Kidney epithelial cell (primary cell): ENCODE measurements around the gene MMP7. TPM values are rescaled to one million over a fixed set of nuclear protein-coding genes. Genes with fewer than 3 reads are reported as not detected.
A peak's percentile ranks its signal among the peaks of the same experiment; 100 is the strongest.

Experiments used
- DNase-seq: peaks from one replicate; pipeline ENCODE4 v3.0.0-alpha.2; 2010; ENCODE audit warnings: low read depth
- H3K27me3 ChIP-seq: 2 replicates; pipeline ENCODE4 v1.6.0; 2011; ENCODE audit warnings: low read length; ENCODE audit not compliant: control insufficient read depth, insufficient read depth
- H3K36me3 ChIP-seq: 2 replicates; pipeline ENCODE4 v1.5.1; 2011; ENCODE audit warnings: low read length; ENCODE audit not compliant: control insufficient read depth, insufficient read depth
- H3K4me3 ChIP-seq: 2 replicates; pipeline ENCODE4 v1.5.1; 2011; ENCODE audit warnings: low read depth, mild to moderate bottlenecking, control low read depth, low read length
- total RNA-seq: library from RNA; depleted of rRNA; stranded (reverse); fragments of >200 nt; gene quantifications from 2 replicates; pipeline ENCODE4 v1.2.3, GENCODE V29; 2015
- TF ChIP-seq, protein P1 (sequence below): IDR thresholded peaks from 2 replicates; pipeline ENCODE4 v1.5.1; 2011; ENCODE audit warnings: mild to moderate bottlenecking, moderate library complexity, low read length, control low read depth, inconsistent platforms; ENCODE audit not compliant: insufficient read depth, poor library complexity, severe bottlenecking

The MMP7 gene, protein sequence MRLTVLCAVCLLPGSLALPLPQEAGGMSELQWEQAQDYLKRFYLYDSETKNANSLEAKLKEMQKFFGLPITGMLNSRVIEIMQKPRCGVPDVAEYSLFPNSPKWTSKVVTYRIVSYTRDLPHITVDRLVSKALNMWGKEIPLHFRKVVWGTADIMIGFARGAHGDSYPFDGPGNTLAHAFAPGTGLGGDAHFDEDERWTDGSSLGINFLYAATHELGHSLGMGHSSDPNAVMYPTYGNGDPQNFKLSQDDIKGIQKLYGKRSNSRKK
- total RNA-seq = 312 and 333 TPM in 2 replicates

DNA sequence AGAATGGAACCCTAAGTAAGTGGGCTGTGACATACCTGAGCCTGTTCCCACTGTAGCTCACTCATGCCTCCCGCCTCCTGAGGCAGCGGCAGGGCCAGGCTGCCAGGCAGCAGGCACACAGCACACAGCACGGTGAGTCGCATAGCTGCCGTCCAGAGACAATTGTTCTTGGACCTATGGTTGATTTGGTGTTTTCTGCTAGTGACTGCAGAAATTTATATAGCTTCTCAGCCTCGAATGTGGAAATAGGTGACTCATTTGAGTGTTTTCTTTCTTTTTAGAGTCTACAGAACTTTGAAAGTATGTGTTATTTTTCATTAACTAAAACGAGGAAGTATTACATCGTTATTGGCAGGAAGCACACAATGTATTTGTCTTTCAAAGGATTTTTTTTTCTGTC, at the start of gene MMP7:
Gene MMP7 (minus strand): TSS at position 190 of the 400 bp plus-strand sequence. CDS start 47 bp downstream, at position 143.
- peak within 1 kb of the TSS; percentile 47 for H3K4me3 ChIP-seq
- no peaks in the 10 kb centered on the region for H3K27me3 ChIP-seq
- DNase-seq = peak; percentile 64
- TF ChIP-seq, protein P1, sequence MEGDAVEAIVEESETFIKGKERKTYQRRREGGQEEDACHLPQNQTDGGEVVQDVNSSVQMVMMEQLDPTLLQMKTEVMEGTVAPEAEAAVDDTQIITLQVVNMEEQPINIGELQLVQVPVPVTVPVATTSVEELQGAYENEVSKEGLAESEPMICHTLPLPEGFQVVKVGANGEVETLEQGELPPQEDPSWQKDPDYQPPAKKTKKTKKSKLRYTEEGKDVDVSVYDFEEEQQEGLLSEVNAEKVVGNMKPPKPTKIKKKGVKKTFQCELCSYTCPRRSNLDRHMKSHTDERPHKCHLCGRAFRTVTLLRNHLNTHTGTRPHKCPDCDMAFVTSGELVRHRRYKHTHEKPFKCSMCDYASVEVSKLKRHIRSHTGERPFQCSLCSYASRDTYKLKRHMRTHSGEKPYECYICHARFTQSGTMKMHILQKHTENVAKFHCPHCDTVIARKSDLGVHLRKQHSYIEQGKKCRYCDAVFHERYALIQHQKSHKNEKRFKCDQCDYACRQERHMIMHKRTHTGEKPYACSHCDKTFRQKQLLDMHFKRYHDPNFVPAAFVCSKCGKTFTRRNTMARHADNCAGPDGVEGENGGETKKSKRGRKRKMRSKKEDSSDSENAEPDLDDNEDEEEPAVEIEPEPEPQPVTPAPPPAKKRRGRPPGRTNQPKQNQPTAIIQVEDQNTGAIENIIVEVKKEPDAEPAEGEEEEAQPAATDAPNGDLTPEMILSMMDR = no peak
- H3K36me3 ChIP-seq = no peaks in the 10 kb centered on the region

DNA sequence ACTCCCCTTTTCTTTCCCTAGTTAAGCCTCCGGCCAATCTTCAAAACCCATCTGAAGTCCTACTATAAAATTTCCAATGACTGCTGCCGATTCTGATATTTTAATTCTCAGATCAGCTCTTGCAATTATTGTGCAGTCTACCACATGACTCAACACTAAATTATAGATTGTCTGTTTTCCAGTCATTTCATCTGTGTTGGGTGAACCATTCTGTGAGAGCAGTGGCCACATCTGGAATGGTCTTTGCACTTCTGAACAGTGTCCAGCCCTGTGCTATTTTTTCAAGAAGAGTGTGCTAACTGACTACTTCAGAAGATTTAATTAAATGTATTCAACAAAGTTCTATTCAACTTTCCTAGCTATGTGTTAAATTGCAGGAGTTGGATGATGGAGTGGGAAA, 47.2 kb upstream of the MMP7 start:
- H3K36me3 ChIP-seq = no peaks in the 10 kb centered on the region
- TF ChIP-seq, protein P1 = no peak
- DNase-seq = no peak
- no peaks in the 10 kb centered on the region for H3K27me3 ChIP-seq
- no peak overlapping the region for H3K4me3 ChIP-seq

DNA sequence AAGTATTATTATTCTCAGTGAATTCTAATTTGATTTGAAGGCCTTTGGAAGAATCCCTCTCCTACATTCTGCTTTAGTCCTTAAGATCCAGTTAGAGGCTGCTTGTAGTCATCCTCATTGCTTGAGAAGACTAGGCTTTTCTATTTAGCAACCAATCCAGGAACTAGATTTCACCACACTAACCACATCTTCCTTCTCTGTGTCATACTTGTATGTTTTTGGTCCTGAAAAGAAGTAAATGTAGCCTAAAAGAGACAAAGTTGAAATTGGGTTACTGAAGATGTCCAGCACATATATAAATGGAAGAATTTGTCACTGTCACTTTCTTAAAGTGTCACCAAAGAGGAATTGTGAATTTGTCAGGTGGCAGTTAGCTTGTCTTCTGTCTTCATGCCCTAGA, 46.6 kb upstream of the MMP7 start:
- TF ChIP-seq, protein P1 = no peak
- Histone ChIP-seq H3K36me3 (no peaks in the 10 kb centered on the region), H3K27me3 (no peaks in the 10 kb centered on the region), H3K4me3 (no peak overlapping the region)
- no peak for DNase-seq

DNA sequence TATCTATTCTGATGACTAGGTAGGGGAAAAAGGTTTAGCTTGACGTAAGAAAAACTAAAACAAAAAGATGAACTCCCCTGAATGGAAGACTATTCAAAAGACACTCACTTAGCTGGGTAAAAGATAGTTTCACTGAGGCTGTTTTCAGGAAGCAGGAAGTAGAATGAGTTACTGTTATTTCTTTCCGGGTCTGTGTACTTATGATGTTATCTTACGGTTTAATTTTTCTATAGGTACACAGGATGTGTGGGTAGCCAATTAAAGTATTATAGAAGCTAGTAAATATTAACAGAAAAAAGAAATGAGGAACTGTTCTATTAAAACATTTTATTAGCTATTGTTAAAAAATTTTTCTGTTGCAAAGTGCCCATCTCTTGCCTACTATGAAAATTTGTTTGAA, 45.8 kb upstream of the MMP7 start:
- Histone ChIP-seq H3K27me3 (no peaks in the 10 kb centered on the region), H3K4me3 (no peak overlapping the region), H3K36me3 (no peaks in the 10 kb centered on the region)
- no peak for DNase-seq
- TF ChIP-seq, protein P1 = no peak

DNA sequence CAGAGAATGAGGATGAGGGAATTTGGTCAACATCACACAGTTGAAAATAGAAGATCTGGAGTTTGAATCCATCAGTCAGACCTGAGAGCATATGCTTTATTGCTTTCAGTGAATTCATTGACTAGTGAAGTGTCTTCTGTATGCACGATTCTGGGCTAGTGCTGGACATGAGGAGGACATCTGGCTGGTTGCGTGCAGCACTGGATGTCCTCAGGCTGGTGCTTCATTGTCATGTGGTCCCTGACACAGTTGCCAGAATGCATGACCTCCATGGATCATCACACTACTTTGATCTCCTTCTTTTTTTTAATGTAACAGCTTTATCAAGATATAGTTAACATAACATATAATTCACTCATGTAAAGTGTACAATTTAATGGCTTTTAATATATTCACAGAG, 44.5 kb upstream of the MMP7 start:
- Histone ChIP-seq H3K4me3 (no peak overlapping the region), H3K36me3 (no peaks in the 10 kb centered on the region), H3K27me3 (no peaks in the 10 kb centered on the region)
- DNase-seq = no peak
- TF ChIP-seq, protein P1 = no peak

DNA sequence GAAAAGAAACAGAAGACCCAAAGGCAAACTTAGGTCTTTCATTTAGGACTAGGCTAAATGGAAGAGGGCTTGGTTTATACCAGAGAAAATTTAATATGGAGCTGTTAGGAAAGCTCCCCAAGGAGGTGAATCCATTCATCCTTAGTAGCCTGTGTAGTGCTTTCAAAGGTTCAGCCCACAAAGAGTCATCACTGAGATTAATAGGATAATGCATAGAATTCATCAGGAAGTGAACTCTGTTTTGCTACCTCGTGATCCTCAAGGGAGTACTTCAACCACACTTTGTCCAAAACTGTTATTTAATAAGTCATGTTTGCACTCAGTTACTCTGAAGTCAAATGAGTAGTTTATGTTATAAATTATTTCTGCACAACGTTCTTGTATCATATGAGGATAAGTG, 43.3 kb upstream of the MMP7 start:
- Histone ChIP-seq H3K4me3 (no peak overlapping the region), H3K27me3 (no peaks in the 10 kb centered on the region), H3K36me3 (no peaks in the 10 kb centered on the region)
- DNase-seq = no peak
- TF ChIP-seq, protein P1 = no peak
